ENCODE results near the gene HEXB.
"Not testable (repeated sequence)": the region's sequence is repeated elsewhere in the genome, so short reads cannot be mapped to it uniquely, and the experiment has no call there.

HEXB gene

GRCh38 chr5:74670396-74671038, 14.5 kb upstream of the HEXB start:
- H4K5ac ChIP-seq (ENCODE audit: low read length), result no peak overlapping the region
- DNase-seq, result no peak
- H2BK120ac ChIP-seq (ENCODE audit: low read depth, low read length), result no peak overlapping the region
- no peak overlapping the region for H3K4ac ChIP-seq (ENCODE audit: low read depth, low read length)
- no peak overlapping the region for H3K23ac ChIP-seq (ENCODE audit: low read length)
- H3K79me1 ChIP-seq (ENCODE audit: low read length), result no peaks in the 10 kb centered on the region
- no peak overlapping the region for H3K4me3 ChIP-seq (ENCODE audit: low read length)
- H3K27ac ChIP-seq (ENCODE audit: low read depth, low read length), result no peak overlapping the region
- H3K18ac ChIP-seq (ENCODE audit: low read length), result no peak overlapping the region
- H3K79me2 ChIP-seq (ENCODE audit: control insufficient read depth, insufficient read depth, low read length), result no peaks in the 10 kb centered on the region
- no peak overlapping the region for H2BK15ac ChIP-seq (replicated peaks; ENCODE audit: low read depth)
- H2BK5ac ChIP-seq (ENCODE audit: low read length), result no peak overlapping the region
- no peak overlapping the region for H2AK5ac ChIP-seq (ENCODE audit: low read length)
- no peaks in the 10 kb centered on the region for H3K27me3 ChIP-seq (ENCODE audit: insufficient read depth, low read length, poor library complexity)
- no peak overlapping the region for H3K4me2 ChIP-seq (ENCODE audit: low read length)
- no peaks in the 10 kb centered on the region for H3K36me3 ChIP-seq (ENCODE audit: control insufficient read depth, insufficient read depth, low read length)
- no peaks in the 10 kb centered on the region for H3K4me1 ChIP-seq (ENCODE audit: control insufficient read depth, low read depth, low read length)
- no peak overlapping the region for H3K56ac ChIP-seq (ENCODE audit: low read length)
- no peak overlapping the region for H4K8ac ChIP-seq (ENCODE audit: low read depth, low read length)
- no peak overlapping the region for H3K9ac ChIP-seq (ENCODE audit: low read length)
- no CpG with 5 or more reads among the region's 11 CpGs for WGBS (ENCODE audit: extremely low coverage, insufficient coverage, low lambda C conversion rate)

- Histone ChIP-seq H3K4me2 (ENCODE audit: low read length) (no peak overlapping the region), H4K5ac (ENCODE audit: low read length) (no peak overlapping the region), H2AK5ac (ENCODE audit: low read length) (no peak overlapping the region), H3K4me3 (ENCODE audit: low read length) (no peak overlapping the region), H2BK5ac (ENCODE audit: low read length) (no peak overlapping the region), H2BK15ac (replicated peaks; ENCODE audit: low read depth) (no peak overlapping the region), H3K56ac (ENCODE audit: low read length) (no peak overlapping the region), H2BK120ac (ENCODE audit: low read depth, low read length) (no peak overlapping the region), H3K23ac (ENCODE audit: low read length) (no peak overlapping the region), H3K36me3 (ENCODE audit: control insufficient read depth, insufficient read depth, low read length) (no peaks in the 10 kb centered on the region), H3K18ac (ENCODE audit: low read length) (no peak overlapping the region), H3K4me1 (ENCODE audit: control insufficient read depth, low read depth, low read length) (no peaks in the 10 kb centered on the region), H3K27ac (ENCODE audit: low read depth, low read length) (no peak overlapping the region), H4K8ac (ENCODE audit: low read depth, low read length) (no peak overlapping the region), H3K79me1 (ENCODE audit: low read length) (no peaks in the 10 kb centered on the region), H3K4ac (ENCODE audit: low read depth, low read length) (no peak overlapping the region), H3K79me2 (ENCODE audit: control insufficient read depth, insufficient read depth, low read length) (no peaks in the 10 kb centered on the region), H3K9ac (ENCODE audit: low read length) (no peak overlapping the region), H3K27me3 (ENCODE audit: insufficient read depth, low read length, poor library complexity) (no peaks in the 10 kb centered on the region)
- no peak for DNase-seq
- no CpG with 5 or more reads among the region's 5 CpGs for WGBS (ENCODE audit: extremely low coverage, insufficient coverage, low lambda C conversion rate)
Observed at GRCh38 chr5:74672215-74672877, 12.7 kb upstream of the HEXB start.

GRCh38 chr5:74673011-74673790, 11.8 kb upstream of the HEXB start:
- Histone ChIP-seq H3K18ac (ENCODE audit: low read length) (no peak overlapping the region), H3K27me3 (ENCODE audit: insufficient read depth, low read length, poor library complexity) (no peaks in the 10 kb centered on the region), H2BK15ac (replicated peaks; ENCODE audit: low read depth) (no peak overlapping the region), H4K8ac (ENCODE audit: low read depth, low read length) (no peak overlapping the region), H3K4ac (ENCODE audit: low read depth, low read length) (no peak overlapping the region), H2AK5ac (ENCODE audit: low read length) (no peak overlapping the region), H3K4me1 (ENCODE audit: control insufficient read depth, low read depth, low read length) (no peaks in the 10 kb centered on the region), H3K9ac (ENCODE audit: low read length) (no peak overlapping the region), H2BK120ac (ENCODE audit: low read depth, low read length) (no peak overlapping the region), H3K36me3 (ENCODE audit: control insufficient read depth, insufficient read depth, low read length) (no peaks in the 10 kb centered on the region), H3K27ac (ENCODE audit: low read depth, low read length) (no peak overlapping the region), H3K79me2 (ENCODE audit: control insufficient read depth, insufficient read depth, low read length) (no peaks in the 10 kb centered on the region), H2BK5ac (ENCODE audit: low read length) (no peak overlapping the region), H3K23ac (ENCODE audit: low read length) (no peak overlapping the region), H3K56ac (ENCODE audit: low read length) (no peak overlapping the region), H3K4me2 (ENCODE audit: low read length) (no peak overlapping the region), H4K5ac (ENCODE audit: low read length) (no peak overlapping the region), H3K79me1 (ENCODE audit: low read length) (no peaks in the 10 kb centered on the region), H3K4me3 (ENCODE audit: low read length) (no peak overlapping the region)
- DNase-seq, result peak; percentile 35
- no CpG with 5 or more reads among the region's 6 CpGs for WGBS (ENCODE audit: extremely low coverage, insufficient coverage, low lambda C conversion rate)

- not testable (repeated sequence) for H4K5ac ChIP-seq (ENCODE audit: low read length); H2BK15ac ChIP-seq (replicated peaks; ENCODE audit: low read depth); H3K4me1 ChIP-seq (ENCODE audit: control insufficient read depth, low read depth, low read length); H3K79me2 ChIP-seq (ENCODE audit: control insufficient read depth, insufficient read depth, low read length); H3K4ac ChIP-seq (ENCODE audit: low read depth, low read length); H3K27me3 ChIP-seq (ENCODE audit: insufficient read depth, low read length, poor library complexity); H3K36me3 ChIP-seq (ENCODE audit: control insufficient read depth, insufficient read depth, low read length); H3K27ac ChIP-seq (ENCODE audit: low read depth, low read length); H2BK120ac ChIP-seq (ENCODE audit: low read depth, low read length); H2AK5ac ChIP-seq (ENCODE audit: low read length); H2BK5ac ChIP-seq (ENCODE audit: low read length); H3K18ac ChIP-seq (ENCODE audit: low read length); DNase-seq; H3K79me1 ChIP-seq (ENCODE audit: low read length); H3K23ac ChIP-seq (ENCODE audit: low read length); H3K4me2 ChIP-seq (ENCODE audit: low read length); H3K56ac ChIP-seq (ENCODE audit: low read length); H3K9ac ChIP-seq (ENCODE audit: low read length); H3K4me3 ChIP-seq (ENCODE audit: low read length); H4K8ac ChIP-seq (ENCODE audit: low read depth, low read length)
- no CpG with 5 or more reads among the region's 6 CpGs for WGBS (ENCODE audit: extremely low coverage, insufficient coverage, low lambda C conversion rate)
Observed at GRCh38 chr5:74676466-74676865, 8.6 kb upstream of the HEXB start.

GRCh38 chr5:74678123-74678522, 6.9 kb upstream of the HEXB start:
- not testable (repeated sequence) for H3K4me3 ChIP-seq (ENCODE audit: low read length); H3K27ac ChIP-seq (ENCODE audit: low read depth, low read length); H4K5ac ChIP-seq (ENCODE audit: low read length); H3K4me2 ChIP-seq (ENCODE audit: low read length); H3K36me3 ChIP-seq (ENCODE audit: control insufficient read depth, insufficient read depth, low read length); H2BK120ac ChIP-seq (ENCODE audit: low read depth, low read length); H3K79me1 ChIP-seq (ENCODE audit: low read length); H3K18ac ChIP-seq (ENCODE audit: low read length); H3K27me3 ChIP-seq (ENCODE audit: insufficient read depth, low read length, poor library complexity); DNase-seq; H2AK5ac ChIP-seq (ENCODE audit: low read length); H3K79me2 ChIP-seq (ENCODE audit: control insufficient read depth, insufficient read depth, low read length); H3K9ac ChIP-seq (ENCODE audit: low read length); H2BK15ac ChIP-seq (replicated peaks; ENCODE audit: low read depth); H3K23ac ChIP-seq (ENCODE audit: low read length); H3K4me1 ChIP-seq (ENCODE audit: control insufficient read depth, low read depth, low read length); H3K56ac ChIP-seq (ENCODE audit: low read length); H4K8ac ChIP-seq (ENCODE audit: low read depth, low read length); H2BK5ac ChIP-seq (ENCODE audit: low read length); H3K4ac ChIP-seq (ENCODE audit: low read depth, low read length)
- no CpG with 5 or more reads among the region's 3 CpGs for WGBS (ENCODE audit: extremely low coverage, insufficient coverage, low lambda C conversion rate)

Data from mesendoderm (in vitro differentiated cells).